PC-9 (cell line): ENCODE results near the gene CCNH.

Experiments
- CTCF ChIP-seq: fragments of 200-600 bp; sonication (generic); conservative IDR thresholded peaks from 2 replicates; pipeline ENCODE4 v1.6.1; 2017; ENCODE audit warnings: mixed run types, antibody characterized with exemption, mild to moderate bottlenecking, moderate library complexity
- EZH2 ChIP-seq: fragments of 200-600 bp; sonication (generic); IDR thresholded peaks from 2 replicates; pipeline ENCODE4 v1.8.0; 2017; ENCODE audit warnings: antibody characterized with exemption, low read depth

GRCh38 chr5:87408204-87408603, 4.5 kb downstream of the CCNH start:
- TF ChIP-seq CTCF (no peak), EZH2 (no peak)
